Calu3 (cell line): ENCODE results near the gene TREML2. TPM values are rescaled to one million over a fixed set of nuclear protein-coding genes. Genes with fewer than 3 reads are reported as not detected.

Experiments used
- BruUV-seq: library from RNA; stranded (reverse); fragments of 400-500 nt; replicated peaks from 2 replicates; lab custom pipeline; 2021; lab: Mats Ljungman, UMichigan
- CTCF ChIA-PET: fragments of 300-600 bp; sonication (Branson Sonifier 250); formaldehyde crosslinking; loops from one replicate; lab custom pipeline; 2022; ENCODE audit warnings: antibody characterized with exemption; lab: Charles Lee
- DNase-seq: peaks from one replicate; pipeline ENCODE4 v3.0.0; 2022
- H3K27ac Mint-ChIP-seq: one replicate; pipeline ENCODE4 v1.8.0; 2022; ENCODE audit warnings: mixed read lengths; ENCODE audit not compliant: unreplicated experiment
- H3K27me3 Mint-ChIP-seq: one replicate; pipeline ENCODE4 v1.8.0; 2022; ENCODE audit warnings: mixed read lengths; ENCODE audit not compliant: unreplicated experiment
- H3K36me3 Mint-ChIP-seq: one replicate; pipeline ENCODE4 v1.8.0; 2022; ENCODE audit warnings: mild to moderate bottlenecking, moderate library complexity, mixed read lengths; ENCODE audit not compliant: insufficient read depth, unreplicated experiment
- H3K4me1 Mint-ChIP-seq: one replicate; pipeline ENCODE4 v1.8.0; 2022; ENCODE audit warnings: mild to moderate bottlenecking, low read depth, mixed read lengths; ENCODE audit not compliant: unreplicated experiment
- H3K4me3 Mint-ChIP-seq: one replicate; pipeline ENCODE4 v1.8.0; 2022; ENCODE audit warnings: mild to moderate bottlenecking, low read depth, moderate library complexity, mixed read lengths; ENCODE audit not compliant: unreplicated experiment
- H3K9me3 Mint-ChIP-seq: one replicate; pipeline ENCODE4 v1.8.0; 2022; ENCODE audit warnings: low read depth, mixed read lengths; ENCODE audit not compliant: unreplicated experiment
- intact Hi-C: fragments of 100-400 bp; cut with micrococcal nuclease; formaldehyde crosslinking; loops from one replicate; pipeline ENCODE4 v1.10.0; 2022; ENCODE audit not compliant: unreplicated experiment
- total RNA-seq: library from RNA; stranded (reverse); gene quantifications from 2 replicates; pipeline ENCODE4 v1.2.3, GENCODE V29; 2022
- TF ChIP-seq, protein P1 (sequence below): fragments of 200-600 bp; IDR thresholded peaks from one replicate; pipeline ENCODE4 v1.8.0; 2022; ENCODE audit warnings: antibody characterized with exemption; ENCODE audit not compliant: unreplicated experiment

Gene TREML2
- total RNA-seq, 1 experiment from 2014 or later: not detected

GRCh38 chr6:41147917-41148316 lies 53.0 kb downstream of the TREML2 start:
- no peaks in the 10 kb centered on the region for H3K36me3 Mint-ChIP-seq

More at GRCh38 chr6:41147917-41148316, 53.0 kb downstream of the TREML2 start:
- Mint-ChIP-seq H3K27ac (no peak overlapping the region), H3K4me1 (no peaks in the 10 kb centered on the region), H3K9me3 (no peaks in the 10 kb centered on the region), H3K27me3 (peaks cover 9% of the 10 kb centered on the region), H3K4me3 (no peak overlapping the region)
- TF ChIP-seq, protein P1, sequence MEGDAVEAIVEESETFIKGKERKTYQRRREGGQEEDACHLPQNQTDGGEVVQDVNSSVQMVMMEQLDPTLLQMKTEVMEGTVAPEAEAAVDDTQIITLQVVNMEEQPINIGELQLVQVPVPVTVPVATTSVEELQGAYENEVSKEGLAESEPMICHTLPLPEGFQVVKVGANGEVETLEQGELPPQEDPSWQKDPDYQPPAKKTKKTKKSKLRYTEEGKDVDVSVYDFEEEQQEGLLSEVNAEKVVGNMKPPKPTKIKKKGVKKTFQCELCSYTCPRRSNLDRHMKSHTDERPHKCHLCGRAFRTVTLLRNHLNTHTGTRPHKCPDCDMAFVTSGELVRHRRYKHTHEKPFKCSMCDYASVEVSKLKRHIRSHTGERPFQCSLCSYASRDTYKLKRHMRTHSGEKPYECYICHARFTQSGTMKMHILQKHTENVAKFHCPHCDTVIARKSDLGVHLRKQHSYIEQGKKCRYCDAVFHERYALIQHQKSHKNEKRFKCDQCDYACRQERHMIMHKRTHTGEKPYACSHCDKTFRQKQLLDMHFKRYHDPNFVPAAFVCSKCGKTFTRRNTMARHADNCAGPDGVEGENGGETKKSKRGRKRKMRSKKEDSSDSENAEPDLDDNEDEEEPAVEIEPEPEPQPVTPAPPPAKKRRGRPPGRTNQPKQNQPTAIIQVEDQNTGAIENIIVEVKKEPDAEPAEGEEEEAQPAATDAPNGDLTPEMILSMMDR: no peak
- no TSS peak for BruUV-seq
- CTCF ChIA-PET: no interaction called here
- no peak for DNase-seq
- intact Hi-C loops: no loop called here

Other genes starting within 250 kb of the TREML2 start
- gene UNC5CL, start 161.9 kb downstream of the TREML2 start, total RNA-seq: 10.6 and 15.9 TPM in 2 replicates
- gene TSPO2, start 158.7 kb downstream of the TREML2 start, total RNA-seq: not detected in 2 replicates
- not detected in 2 replicates for gene APOBEC2, start 147.9 kb downstream of the TREML2 start, total RNA-seq
- gene OARD1, start 128.8 kb downstream of the TREML2 start, total RNA-seq: 33.2 and 37.7 TPM in 2 replicates
- 22.9 and 23.7 TPM in 2 replicates for gene NFYA, start 128.2 kb downstream of the TREML2 start, total RNA-seq
- not detected in 2 replicates for gene TREML1, start 46.8 kb downstream of the TREML2 start, total RNA-seq
- not detected in 2 replicates for gene TREM2, start 38.0 kb downstream of the TREML2 start, total RNA-seq
- not detected in 2 replicates for gene TREML4, start 27.2 kb upstream of the TREML2 start, total RNA-seq
- 1.2 and 1.4 TPM in 2 replicates for gene TREM1, start 85.5 kb upstream of the TREML2 start, total RNA-seq
- not detected in 2 replicates for gene NCR2, start 134.5 kb upstream of the TREML2 start, total RNA-seq